Kidney (tissue), 14 donors: ENCODE data around the gene P4HB. TPM values are rescaled to one million over a fixed set of nuclear protein-coding genes. Genes with fewer than 3 reads are reported as not detected.

ENCODE experiments used
- DNase-seq, 5 donors: peaks; one replicate each; pipeline ENCODE4 v3.0.0-alpha.2; 2013 to 2020
- FAIRE-seq: peaks from 2 replicates; lab custom pipeline; 2012; peaks lifted over from hg19 to GRCh38; lab: Jason Lieb, UNC
- H3K27ac ChIP-seq, 2 donors: one replicate each; pipeline ENCODE4 v1.7.0; 2013; ENCODE audit warnings: low read depth in 2 of 2, low read length in 2 of 2, inconsistent platforms in 1 of 2
- H3K27me3 ChIP-seq: one replicate; pipeline ENCODE4 v1.7.1; 2013; ENCODE audit warnings: low read length, inconsistent platforms; ENCODE audit not compliant: control insufficient read depth, insufficient read depth
- H3K36me3 ChIP-seq, 3 donors: one replicate each; pipeline versions ENCODE4 v1.7.0 to v1.7.1; 2013; ENCODE audit warnings: low read length in 3 of 3, control low read depth in 1 of 3, inconsistent platforms in 1 of 3; ENCODE audit not compliant: insufficient read depth in 3 of 3, control insufficient read depth in 2 of 3
- H3K4me1 ChIP-seq, 3 donors: one replicate each; pipeline versions ENCODE4 v1.7.0 to v1.7.1; 2013; ENCODE audit warnings: low read length in 3 of 3, inconsistent platforms in 1 of 3, low read depth in 1 of 3; ENCODE audit not compliant: control insufficient read depth in 2 of 3, insufficient read depth in 2 of 3
- H3K4me3 ChIP-seq, 3 donors: one replicate each; pipeline versions ENCODE4 v1.7.0 to v1.8.1; 2013; ENCODE audit warnings: low read length in 3 of 3, control low read depth in 1 of 3, inconsistent platforms in 1 of 3
- H3K9ac ChIP-seq, 3 donors: one replicate each; pipeline versions ENCODE4 v1.7.0 to v1.7.1; 2013; ENCODE audit warnings: low read length in 3 of 3, control low read depth in 1 of 3, inconsistent platforms in 1 of 3
- H3K9me3 ChIP-seq, 3 donors: one replicate each; pipeline versions ENCODE4 v1.7.0 to v1.7.1; 2013; ENCODE audit warnings: low read length in 3 of 3, control low read depth in 1 of 3, inconsistent platforms in 1 of 3; ENCODE audit not compliant: control insufficient read depth in 2 of 3, insufficient read depth in 1 of 3
- intact Hi-C: fragments of 100-400 bp; cut with DNase I; formaldehyde crosslinking; loops from one replicate; pipeline ENCODE4 v1.11.1; 2022
- polyA plus RNA-seq: library from polyadenylated mRNA; stranded (reverse); fragments of 350-450 nt; fragmentation: Illumina TruSeq; extraction: RNeasy Lipid Tissue Mini Kit (QIAGEN cat#74804); gene quantifications from one replicate; pipeline ENCODE4 v1.2.3, GENCODE V29; 2014; ENCODE audit warnings: low read depth, low replicate concordance; ENCODE audit not compliant: insufficient read depth
- total RNA-seq: library from RNA; stranded (reverse); fragmentation: NEBNext Ultra II Directional; extraction: Animal tissue kit (Norgen Biotek cat#: 25700); gene quantifications from one replicate; pipeline ENCODE4 v1.2.1, GENCODE V29; 2021
- TF ChIP-seq, protein P1 (sequence below): IDR thresholded peaks from 3 replicates; pipeline ENCODE4 v1.5.1; 2012; ENCODE audit warnings: mild to moderate bottlenecking, moderate library complexity, borderline replicate concordance; ENCODE audit not compliant: insufficient read depth; ENCODE audit errors: extremely low read depth
- donor health status: control.
- donor health status: control.
- donor health status: control.
- donor health status: control.
- donor health status: control.
- donor health status: DM: yes; HTN: yes; CAD: no.
- donor health status: Normal renal cell carcinoma (clear cell type).

Gene P4HB
- total and polyA plus RNA-seq, 2 donors from 2014 or later: 411 to 482 TPM

- Histone ChIP-seq H3K9ac (no peak overlapping the region), H3K27ac (no peak overlapping the region), H3K4me1 (peaks cover 0 to 11% (median 0%) of the 10 kb centered on the region in 3 donors), H3K4me3 (no peak overlapping the region), H3K9me3 (no peaks in the 10 kb centered on the region), H3K36me3 (peaks cover 0 to 8% (median 3%) of the 10 kb centered on the region in 3 donors), H3K27me3 (no peaks in the 10 kb centered on the region)
- TF ChIP-seq, protein P1, sequence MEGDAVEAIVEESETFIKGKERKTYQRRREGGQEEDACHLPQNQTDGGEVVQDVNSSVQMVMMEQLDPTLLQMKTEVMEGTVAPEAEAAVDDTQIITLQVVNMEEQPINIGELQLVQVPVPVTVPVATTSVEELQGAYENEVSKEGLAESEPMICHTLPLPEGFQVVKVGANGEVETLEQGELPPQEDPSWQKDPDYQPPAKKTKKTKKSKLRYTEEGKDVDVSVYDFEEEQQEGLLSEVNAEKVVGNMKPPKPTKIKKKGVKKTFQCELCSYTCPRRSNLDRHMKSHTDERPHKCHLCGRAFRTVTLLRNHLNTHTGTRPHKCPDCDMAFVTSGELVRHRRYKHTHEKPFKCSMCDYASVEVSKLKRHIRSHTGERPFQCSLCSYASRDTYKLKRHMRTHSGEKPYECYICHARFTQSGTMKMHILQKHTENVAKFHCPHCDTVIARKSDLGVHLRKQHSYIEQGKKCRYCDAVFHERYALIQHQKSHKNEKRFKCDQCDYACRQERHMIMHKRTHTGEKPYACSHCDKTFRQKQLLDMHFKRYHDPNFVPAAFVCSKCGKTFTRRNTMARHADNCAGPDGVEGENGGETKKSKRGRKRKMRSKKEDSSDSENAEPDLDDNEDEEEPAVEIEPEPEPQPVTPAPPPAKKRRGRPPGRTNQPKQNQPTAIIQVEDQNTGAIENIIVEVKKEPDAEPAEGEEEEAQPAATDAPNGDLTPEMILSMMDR: no peak
- DNase-seq (peak in 1 of 5 donors; percentile 54), FAIRE-seq (no peak)
- intact Hi-C loops: no loop called here
These were observed 45.7 kb upstream of the P4HB start for GRCh38 chr17:81905993-81906392.

DNA sequence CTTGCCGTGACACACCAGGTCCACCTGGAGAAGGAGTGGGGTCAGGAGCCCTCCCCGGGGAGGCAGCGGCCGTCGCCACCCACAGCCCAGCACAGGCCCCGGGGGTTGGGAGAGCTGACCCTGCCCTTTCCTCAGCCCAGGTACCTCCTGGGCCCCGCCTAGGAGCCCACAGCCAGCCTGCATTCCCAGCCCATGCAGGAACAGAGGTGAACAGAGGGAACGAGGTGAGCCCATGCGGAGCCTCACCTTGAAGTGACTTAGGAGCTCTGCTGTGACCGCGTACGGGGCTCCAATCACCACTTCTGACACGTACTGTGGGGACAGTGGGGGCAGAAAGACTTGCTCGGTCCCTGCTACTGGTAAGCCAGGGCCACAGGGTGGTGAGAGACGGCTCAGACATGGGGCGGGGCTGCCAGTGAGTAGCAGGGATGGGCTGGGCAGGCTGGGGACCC lies 45.1 kb upstream of the P4HB start:
- intact Hi-C loops: no loop called here

DNA sequence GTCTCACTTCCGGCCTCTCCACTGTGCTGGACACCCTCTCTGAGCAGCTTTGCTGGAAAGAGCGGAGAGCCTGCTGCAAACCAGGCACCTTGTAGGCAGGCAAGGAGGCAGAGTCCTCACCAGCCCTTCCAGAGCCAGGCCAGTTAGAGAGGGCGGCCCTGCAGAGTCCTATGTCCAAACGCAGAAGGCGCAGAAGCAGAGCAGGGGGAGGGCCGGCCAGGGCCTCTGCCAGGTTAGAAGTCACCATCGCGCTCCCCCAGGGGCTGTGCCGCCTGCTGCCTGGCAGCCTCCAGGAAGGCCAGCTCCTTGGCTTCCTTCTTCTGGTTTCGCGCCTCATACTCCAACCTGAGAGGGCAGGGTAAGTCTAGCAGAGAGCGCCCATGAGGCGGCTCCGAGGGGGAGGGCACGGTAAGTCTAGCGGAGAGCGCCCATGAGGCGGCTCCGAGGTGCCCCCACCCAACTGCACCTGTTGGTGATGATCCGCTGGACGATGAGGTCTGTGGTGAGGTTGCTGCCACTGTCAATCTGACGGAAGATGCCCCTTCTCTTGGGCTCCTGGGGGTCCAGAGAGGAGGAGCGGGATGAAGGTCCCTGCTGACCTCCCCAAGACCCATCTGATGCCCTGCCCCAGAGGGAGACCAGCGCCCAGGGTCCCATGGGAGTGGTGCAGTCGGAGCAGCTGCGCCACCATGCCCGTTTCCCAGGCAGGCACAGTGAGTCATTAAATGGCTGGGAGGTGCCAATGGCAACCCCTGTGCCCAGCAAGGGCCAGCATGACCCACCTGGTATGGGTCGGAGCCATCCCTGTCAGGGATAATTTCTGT lies 44.5 kb upstream of the P4HB start:
- peak in 1 of 5 donors; percentile 64 for DNase-seq

More for the DNA sequence above, 45.1 kb upstream of the P4HB start:
- H3K9me3 ChIP-seq: no peaks in the 10 kb centered on the region
- H3K27me3 ChIP-seq: no peaks in the 10 kb centered on the region
- H3K4me3 ChIP-seq: no peak overlapping the region
- no peak overlapping the region for H3K9ac ChIP-seq
- FAIRE-seq (no peak), DNase-seq (peak in 1 of 5 donors; percentile 64)
- H3K36me3 ChIP-seq: peaks cover 0 to 9% (median 3%) of the 10 kb centered on the region in 3 donors
- no peak overlapping the region for H3K27ac ChIP-seq
- TF ChIP-seq, protein P1: no peak
- H3K4me1 ChIP-seq: peaks cover 0 to 10% (median 0%) of the 10 kb centered on the region in 3 donors

More for the DNA sequence above, 44.5 kb upstream of the P4HB start:
- Histone ChIP-seq H3K9ac (no peak overlapping the region), H3K9me3 (no peaks in the 10 kb centered on the region), H3K36me3 (peaks cover 0 to 16% (median 3%) of the 10 kb centered on the region in 3 donors), H3K27me3 (no peaks in the 10 kb centered on the region), H3K27ac (no peak overlapping the region), H3K4me1 (peaks cover 0 to 4% (median 0%) of the 10 kb centered on the region in 3 donors), H3K4me3 (no peak overlapping the region)
- intact Hi-C loops: no loop called here
- no peak for FAIRE-seq
- TF ChIP-seq, protein P1: no peak
